Astrocyte of the cerebellum (primary cell): ENCODE measurements around the gene AGBL1.

ENCODE experiments used
- DNase-seq: peaks from one replicate; pipeline ENCODE4 v3.0.0-alpha.2; 2011; ENCODE audit warnings: low read depth
- H3K4me3 ChIP-seq: 2 replicates; pipeline ENCODE4 v1.5.1; 2011; ENCODE audit warnings: mild to moderate bottlenecking, low read depth, low read length, moderate library complexity
- CTCF ChIP-seq: IDR thresholded peaks from 2 replicates; pipeline ENCODE4 v1.5.1; 2012; ENCODE audit warnings: low read length, low read depth, moderate library complexity, mild to moderate bottlenecking; ENCODE audit errors: missing control alignments
- in situ Hi-C: cut with HindIII; loops from 2 replicates; pipeline ENCODE4 v1.10.0; 2017; ENCODE audit warnings: low sequenced_read_pairs

Gene AGBL1

GRCh38 chr15:86077070-86077469 is 2.6 kb upstream of the AGBL1 start:
- DNase-seq = no peak
- no peak for TF ChIP-seq CTCF
- in situ Hi-C loops = no loop called here
- no peak overlapping the region for H3K4me3 ChIP-seq

GRCh38 chr15:86080302-86080701 is 631 bp downstream of the AGBL1 start:
- in situ Hi-C loops = no loop called here
- DNase-seq = no peak
- no peak for TF ChIP-seq CTCF
- no peak overlapping the region for H3K4me3 ChIP-seq

GRCh38 chr15:86082619-86083380 is 3.1 kb downstream of the AGBL1 start:
- no peak overlapping the region for H3K4me3 ChIP-seq
- in situ Hi-C loops = no loop called here
- no peak for DNase-seq
- no peak for TF ChIP-seq CTCF

GRCh38 chr15:86087808-86088207 is 8.1 kb downstream of the AGBL1 start:
- DNase-seq = no peak
- H3K4me3 ChIP-seq = no peak overlapping the region
- TF ChIP-seq CTCF = no peak
- in situ Hi-C loops = no loop called here

- DNase-seq = no peak
- TF ChIP-seq CTCF = no peak
- no peak overlapping the region for H3K4me3 ChIP-seq
- in situ Hi-C loops = no loop called here
Observed at GRCh38 chr15:86089422-86089821, 9.8 kb downstream of the AGBL1 start.

GRCh38 chr15:86101818-86102217 is 22.1 kb downstream of the AGBL1 start:
- no peak for DNase-seq
- no peak for TF ChIP-seq CTCF
- in situ Hi-C loops = no loop called here
- H3K4me3 ChIP-seq = no peak overlapping the region
